Astrocyte of the spinal cord (primary cell): ENCODE measurements around the gene ADORA2A.

Experiments used
- DNase-seq: peaks from one replicate; pipeline ENCODE4 v3.0.0; 2011; ENCODE audit warnings: low read depth, low spot score
- H3K4me3 ChIP-seq: 2 replicates; pipeline ENCODE4 v1.5.1; 2011; ENCODE audit warnings: low read depth, mild to moderate bottlenecking, low read length, moderate library complexity
- CTCF ChIP-seq: IDR thresholded peaks from 2 replicates; pipeline ENCODE4 v1.5.1; 2012; ENCODE audit warnings: low read depth, mild to moderate bottlenecking, low read length, inconsistent platforms
- in situ Hi-C: cut with HindIII; loops from 2 replicates; pipeline ENCODE4 v1.10.0; 2017; ENCODE audit warnings: low sequenced_read_pairs

ADORA2A gene

DNA sequence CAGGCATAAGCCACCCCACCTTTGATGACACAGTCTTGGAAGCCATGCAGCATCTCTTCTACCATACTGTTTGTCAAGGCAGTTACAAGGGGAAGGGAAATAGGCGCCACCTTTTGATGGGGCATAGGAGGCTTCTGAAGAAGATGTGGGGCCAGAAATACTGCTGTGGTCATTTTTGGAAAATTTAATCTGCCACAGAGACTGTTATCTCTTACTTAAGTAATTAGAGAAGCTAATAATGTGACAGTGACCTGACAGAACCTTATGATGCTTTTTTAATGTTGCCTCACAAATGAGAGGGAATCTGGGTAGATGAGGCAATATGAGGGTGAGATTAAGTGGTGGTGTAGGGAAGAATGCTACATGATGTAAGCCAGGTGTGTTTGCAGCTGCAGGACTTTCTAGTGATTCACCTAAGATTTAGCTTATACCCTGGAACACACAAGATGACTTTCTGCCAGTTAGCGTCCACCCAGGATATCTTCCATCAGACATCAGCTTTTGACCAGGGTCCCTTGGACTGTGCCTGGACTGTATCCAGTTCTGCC is 34.3 kb upstream of the ADORA2A start:
- DNase-seq: no peak
- no peak overlapping the region for H3K4me3 ChIP-seq
- no peak for TF ChIP-seq CTCF
- in situ Hi-C loops: no loop called here

DNA sequence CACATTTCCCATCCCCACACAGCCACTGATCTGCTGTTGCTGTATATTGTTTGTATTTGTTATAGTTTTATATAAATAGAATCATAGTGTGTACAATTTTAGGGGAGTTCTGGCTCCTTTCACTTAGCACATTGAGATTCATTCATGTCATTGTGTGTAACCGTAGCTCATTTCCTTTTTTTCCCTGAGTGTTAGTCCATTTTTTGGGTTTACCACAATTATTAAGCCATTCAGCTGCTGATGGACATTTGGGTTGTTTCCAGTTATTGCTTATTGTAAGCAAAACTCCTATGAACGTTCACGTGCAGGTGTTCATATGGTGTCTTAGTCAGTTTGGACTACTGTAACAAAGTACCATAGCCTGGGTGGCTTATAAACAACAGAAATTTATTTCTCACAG is 33.6 kb upstream of the ADORA2A start:
- in situ Hi-C loops: no loop called here
- DNase-seq: no peak
- TF ChIP-seq CTCF: no peak
- H3K4me3 ChIP-seq: no peak overlapping the region

DNA sequence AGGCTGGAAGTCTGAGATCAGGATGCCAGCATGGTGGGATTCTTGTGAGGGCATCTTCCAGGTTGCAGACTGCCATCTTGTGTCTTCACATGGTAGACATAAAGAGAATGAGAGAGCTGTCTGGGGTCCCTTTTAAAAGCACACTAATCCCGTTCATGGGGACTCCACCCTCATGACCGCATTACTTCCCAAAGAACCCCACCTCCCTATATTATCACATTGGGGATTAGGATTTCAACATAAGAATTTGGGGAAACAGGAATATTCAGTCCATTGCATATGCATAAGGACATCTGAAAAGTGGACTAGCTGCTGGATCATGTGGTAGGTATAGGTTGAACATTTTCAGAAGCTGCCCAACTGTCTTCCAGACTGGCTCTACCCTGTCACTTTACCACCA is 33.1 kb upstream of the ADORA2A start:
- no peak overlapping the region for H3K4me3 ChIP-seq
- no peak for TF ChIP-seq CTCF
- in situ Hi-C loops: no loop called here
- no peak for DNase-seq

GRCh38 chr22:24398409-24398808 is 29.0 kb upstream of the ADORA2A start:
- in situ Hi-C loops: no loop called here
- DNase-seq: no peak
- no peak for TF ChIP-seq CTCF
- no peak overlapping the region for H3K4me3 ChIP-seq

GRCh38 chr22:24400034-24400725 is 27.2 kb upstream of the ADORA2A start:
- no peak overlapping the region for H3K4me3 ChIP-seq
- no peak for DNase-seq
- TF ChIP-seq CTCF: no peak
- in situ Hi-C loops: no loop called here

- no peak overlapping the region for H3K4me3 ChIP-seq
- in situ Hi-C loops: no loop called here
Measured at GRCh38 chr22:24400726-24401596, 26.4 kb upstream of the ADORA2A start.

More at GRCh38 chr22:24400726-24401596, 26.4 kb upstream of the ADORA2A start:
- no peak for TF ChIP-seq CTCF
- DNase-seq: no peak
